Common myeloid progenitor, CD34-positive (primary cell): ENCODE results near the gene AHDC1.

Experiments
- CTCF ChIA-PET: fragments of 350-600 bp; sonication (Branson Sonifier 250); formaldehyde crosslinking; loops from one replicate; lab custom pipeline; 2021; ENCODE audit warnings: antibody characterized with exemption; lab: Charles Lee
- POLR2A ChIA-PET: fragments of 350-600 bp; sonication (Branson Sonifier 250); formaldehyde crosslinking; loops from one replicate; lab custom pipeline; 2021; ENCODE audit warnings: antibody characterized with exemption; lab: Charles Lee
- DNase-seq, 3 donors: peaks; one replicate each; pipeline versions ENCODE4 v3.0.0 to v3.0.0-alpha.2; 2013
- H3K27ac ChIP-seq, 2 experiments: 1 replicate in 1 of 2; 2 replicates in 1 of 2; pipeline ENCODE4 v1.7.0; 2013; ENCODE audit warnings: inconsistent platforms in 2 of 2, low read length in 2 of 2, mild to moderate bottlenecking in 2 of 2, low read depth in 1 of 2, moderate library complexity in 1 of 2; ENCODE audit not compliant: severe bottlenecking in 2 of 2, insufficient read depth in 1 of 2, poor library complexity in 1 of 2
- H3K27me3 ChIP-seq, 5 experiments: replicated peaks in 2 of 5; 1 replicate in 3 of 5; 2 replicates in 2 of 5; pipeline versions ENCODE4 v1.6.1 to v1.7.0; 2013; ENCODE audit warnings: low read length in 4 of 5, mild to moderate bottlenecking in 2 of 5, moderate library complexity in 2 of 5, inconsistent platforms in 1 of 5; ENCODE audit not compliant: insufficient read depth in 5 of 5, control insufficient read depth in 4 of 5
- H3K36me3 ChIP-seq, 4 experiments: 1 replicate in 2 of 4; 2 replicates in 2 of 4; pipeline versions ENCODE4 v1.6.1 to v1.7.0; 2013; ENCODE audit warnings: low read length in 3 of 4, control low read depth in 1 of 4, mild to moderate bottlenecking in 1 of 4; ENCODE audit not compliant: control insufficient read depth in 4 of 4, insufficient read depth in 4 of 4
- H3K4me1 ChIP-seq, 4 experiments: 1 replicate in 3 of 4; 2 replicates in 1 of 4; pipeline versions ENCODE4 v1.6.1 to v1.7.1; 2013; ENCODE audit warnings: low read length in 3 of 4, mild to moderate bottlenecking in 3 of 4, control low read depth in 1 of 4, inconsistent platforms in 1 of 4, moderate library complexity in 1 of 4; ENCODE audit not compliant: control insufficient read depth in 4 of 4, insufficient read depth in 4 of 4; ENCODE audit errors: control extremely low read depth in 1 of 4
- H3K4me3 ChIP-seq, 7 experiments: 1 replicate in 4 of 7; 2 replicates in 3 of 7; pipeline versions ENCODE4 v1.5.1 to v1.7.0; 2013; ENCODE audit warnings: mild to moderate bottlenecking in 7 of 7, low read length in 6 of 7, moderate library complexity in 6 of 7, inconsistent platforms in 2 of 7, low read depth in 2 of 7, control low read depth in 1 of 7; ENCODE audit not compliant: insufficient read depth in 4 of 7, control insufficient read depth in 1 of 7; ENCODE audit errors: extremely low read depth in 1 of 7
- H3K9me3 ChIP-seq, 5 experiments: 1 replicate in 4 of 5; 2 replicates in 1 of 5; pipeline versions ENCODE4 v1.6.1 to v1.7.1; 2013; ENCODE audit warnings: low read length in 4 of 5, mild to moderate bottlenecking in 2 of 5, inconsistent platforms in 1 of 5, low read depth in 1 of 5, moderate library complexity in 1 of 5; ENCODE audit not compliant: control insufficient read depth in 4 of 5, insufficient read depth in 2 of 5; ENCODE audit errors: control extremely low read depth in 1 of 5
- WGBS: methylation state at CpG from one replicate; pipeline ENCODE4 v1.1.5; 2013; ENCODE audit not compliant: insufficient coverage; 5-methylcytosine and 5-hydroxymethylcytosine counted together

Gene AHDC1

DNA sequence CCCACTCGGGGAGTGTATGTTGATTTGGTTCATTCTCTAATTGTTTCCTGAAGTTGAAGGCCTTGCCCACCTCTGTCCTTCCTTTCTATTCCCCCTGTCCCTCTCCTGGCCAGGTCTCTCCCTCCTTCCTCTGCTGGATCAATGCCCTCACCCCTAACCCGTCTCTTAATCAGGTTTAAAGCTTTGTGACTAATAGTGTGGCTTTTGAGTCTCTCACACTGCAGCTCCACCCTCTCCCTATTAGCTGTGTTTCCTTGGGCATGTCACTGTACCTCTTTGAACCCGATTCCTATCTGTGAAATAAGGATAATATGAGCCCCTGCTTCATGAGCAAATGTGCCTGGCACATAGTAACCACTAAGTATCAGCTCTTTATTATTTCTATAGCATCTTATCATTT is 20.5 kb downstream of the AHDC1 start:
- no peak overlapping the region for H3K27ac ChIP-seq
- H3K9me3 ChIP-seq = no peaks in the 10 kb centered on the region
- 90% methylated on average over 2 of the region's 3 CpGs for WGBS
- ChIA-PET POLR2A (no interaction called here), CTCF (interaction anchor here (1.2 to 8.4 kb wide), 8 partner anchors 9 to 27 kb away, joined by 3 to 66 read pairs (median 7); no protein-coding TSS in a partner anchor)
- DNase-seq = no peak
- peaks cover 0 to 24% (median 3%) of the 10 kb centered on the region in 4 experiments for H3K36me3 ChIP-seq
- H3K4me1 ChIP-seq = peaks cover 0 to 24% (median 16%) of the 10 kb centered on the region in 4 experiments
- H3K27me3 ChIP-seq = no peaks in the 10 kb centered on the region
- H3K4me3 ChIP-seq = no peak overlapping the region

DNA sequence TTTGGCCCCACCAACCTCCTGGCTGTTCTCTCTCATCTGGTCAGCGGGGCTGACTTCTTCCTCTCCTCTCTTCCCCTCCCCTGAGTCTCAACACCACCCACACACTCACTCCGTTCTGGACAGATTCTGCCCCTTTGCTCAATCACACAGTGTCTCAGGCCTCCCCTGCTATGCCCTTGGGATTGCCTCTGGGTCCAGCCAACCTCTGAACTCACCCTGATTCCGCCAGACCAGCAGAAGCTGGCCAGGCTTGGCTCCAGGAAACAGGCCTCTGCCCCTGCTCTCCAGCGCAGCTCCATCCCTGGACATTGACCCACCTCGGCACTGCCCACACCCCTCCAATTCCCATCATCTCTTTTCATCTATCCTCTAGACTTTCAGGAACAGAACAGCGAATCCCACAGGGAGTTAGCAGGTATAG is 22.1 kb downstream of the AHDC1 start:
- Histone ChIP-seq H3K27ac (no peak overlapping the region), H3K27me3 (no peaks in the 10 kb centered on the region), H3K9me3 (no peaks in the 10 kb centered on the region), H3K4me3 (no peak overlapping the region), H3K36me3 (peaks cover 0 to 11% (median 1%) of the 10 kb centered on the region in 4 experiments), H3K4me1 (peaks cover 4 to 40% (median 30%) of the 10 kb centered on the region in 4 experiments)
- POLR2A ChIA-PET = no interaction called here
- WGBS = 100% methylated on average over 6 of the region's 6 CpGs
- CTCF ChIA-PET = interaction anchor here (1.9 to 8.4 kb wide), 5 partner anchors 7 to 26 kb away, joined by 6 to 66 read pairs (median 10); no protein-coding TSS in a partner anchor
- no peak for DNase-seq

DNA sequence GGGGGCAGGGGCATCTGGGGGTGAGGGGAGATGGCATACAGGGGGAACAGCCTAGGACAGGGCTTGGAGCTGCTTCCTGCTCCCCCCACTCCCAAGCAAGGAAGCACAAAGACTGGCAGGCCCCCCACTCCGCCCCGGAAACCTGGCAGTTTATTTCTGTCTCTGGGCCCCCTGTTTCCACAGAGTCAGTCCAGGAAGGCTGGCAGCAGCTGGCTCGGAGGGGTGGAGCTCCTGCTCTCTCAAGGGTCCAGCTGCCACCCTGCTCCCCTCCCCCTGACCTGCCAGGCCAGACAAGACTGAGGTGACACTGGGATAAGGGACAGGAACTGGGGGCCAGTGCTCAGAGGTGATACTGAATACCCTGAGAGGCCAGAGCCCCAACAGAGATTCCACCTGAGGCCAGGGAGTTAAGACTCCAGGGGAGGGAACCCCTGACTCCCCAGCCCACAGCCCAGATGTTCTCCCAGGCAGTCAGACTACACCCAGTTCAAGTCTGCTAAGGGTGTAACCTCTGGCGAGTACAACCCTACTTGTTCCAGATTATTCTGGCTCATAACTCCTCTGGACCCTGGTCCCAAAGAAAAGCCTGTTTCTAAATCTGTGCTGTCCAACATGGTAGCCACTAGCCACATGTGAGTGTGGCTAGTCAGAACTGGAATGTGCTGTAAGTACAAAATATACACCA is 26.3 kb downstream of the AHDC1 start:
- CTCF ChIA-PET = interaction anchor here (1.0 to 15.1 kb wide), 9 partner anchors 6 to 245 kb away, joined by 3 to 142 read pairs (median 9); no protein-coding TSS in a partner anchor
- H3K27me3 ChIP-seq = no peaks in the 10 kb centered on the region
- WGBS = 6% methylated on average over 2 of the region's 4 CpGs
- peak overlapping the region in 4 of 7 experiments; percentile 19 to 39 (median 22) for H3K4me3 ChIP-seq
- H3K27ac ChIP-seq = peak overlapping the region in 1 of 2 experiments; percentile 29
- H3K36me3 ChIP-seq = peaks cover 0 to 7% (median 1%) of the 10 kb centered on the region in 4 experiments
- H3K4me1 ChIP-seq = peaks cover 7 to 68% (median 48%) of the 10 kb centered on the region in 4 experiments
- POLR2A ChIA-PET = interaction anchor here (0.6 kb wide), 2 partner anchors 19 to 259 kb away, joined by 3 to 5 read pairs; no protein-coding TSS in a partner anchor
- H3K9me3 ChIP-seq = no peaks in the 10 kb centered on the region
- peak in 1 of 3 donors; percentile 38 for DNase-seq

DNA sequence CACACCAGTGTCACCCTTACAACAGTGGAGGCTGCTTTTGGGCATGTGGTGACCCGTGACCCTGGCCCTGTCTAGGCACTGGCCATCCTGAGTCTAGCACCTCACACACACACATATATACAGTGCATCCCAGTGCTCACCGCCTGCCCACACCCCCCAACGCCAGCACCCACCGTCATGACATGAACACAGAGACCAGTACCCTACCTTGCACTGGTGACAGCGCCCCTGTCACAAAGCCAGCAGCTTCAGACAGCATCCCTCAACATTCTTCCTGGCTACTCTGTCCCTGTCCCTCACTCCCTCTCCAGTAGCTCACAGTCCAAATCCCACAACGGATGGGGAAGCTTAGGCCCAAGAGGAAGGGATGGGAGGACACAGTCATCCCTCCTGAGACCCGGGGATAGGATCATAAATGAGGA is 27.1 kb downstream of the AHDC1 start:
- no peak for DNase-seq
- H3K36me3 ChIP-seq = peaks cover 0 to 5% (median 0%) of the 10 kb centered on the region in 4 experiments
- H3K4me3 ChIP-seq = peak overlapping the region in 2 of 7 experiments; percentile 23 to 74
- H3K27ac ChIP-seq = no peak overlapping the region
- H3K9me3 ChIP-seq = no peaks in the 10 kb centered on the region
- peaks cover 7 to 74% (median 56%) of the 10 kb centered on the region in 4 experiments for H3K4me1 ChIP-seq
- WGBS = 76% methylated on average over 6 of the region's 7 CpGs
- H3K27me3 ChIP-seq = no peaks in the 10 kb centered on the region
- CTCF ChIA-PET = interaction anchor here (1.4 to 15.1 kb wide), 8 partner anchors 7 to 29 kb away, joined by 3 to 142 read pairs (median 13); no protein-coding TSS in a partner anchor
- POLR2A ChIA-PET = no interaction called here

DNA sequence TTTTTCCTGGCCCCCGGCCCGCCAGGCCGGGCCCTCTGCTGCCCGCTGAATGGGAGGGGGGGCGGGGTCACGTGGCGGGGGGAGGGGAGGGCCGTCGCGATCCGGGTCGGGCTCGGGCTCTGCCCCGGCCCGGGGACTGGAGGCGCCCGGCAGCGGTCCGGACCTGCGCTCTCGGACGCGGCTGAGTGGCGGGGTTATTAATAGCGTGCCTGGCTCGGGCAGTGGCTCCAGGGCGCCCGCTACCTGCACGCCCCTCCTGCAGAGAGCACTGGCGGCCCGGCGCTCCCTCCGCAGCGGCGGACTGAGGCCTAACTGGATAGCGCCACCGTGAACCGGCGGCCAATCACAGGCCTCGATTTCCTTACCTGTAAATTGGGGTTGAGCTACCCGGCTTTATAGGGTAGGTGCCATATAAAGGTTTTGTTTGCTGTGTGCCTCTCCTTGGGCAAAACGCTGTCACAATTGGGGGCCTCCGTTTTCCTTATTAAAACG is 28.1 kb downstream of the AHDC1 start:
- peak in 1 of 3 donors; percentile 34 for DNase-seq
- Histone ChIP-seq H3K4me3 (peak overlapping the region in 6 of 7 experiments; percentile 5 to 74 (median 35)), H3K9me3 (no peaks in the 10 kb centered on the region), H3K4me1 (peaks cover 7 to 81% (median 66%) of the 10 kb centered on the region in 4 experiments), H3K27me3 (no peaks in the 10 kb centered on the region), H3K36me3 (peaks cover 0 to 5% (median 0%) of the 10 kb centered on the region in 4 experiments), H3K27ac (no peak overlapping the region)
- 5% methylated on average over 41 of the region's 44 CpGs for WGBS
- ChIA-PET CTCF (interaction anchor here (0.9 to 15.1 kb wide), 12 partner anchors 8 to 160 kb away, joined by 3 to 142 read pairs (median 7); no protein-coding TSS in a partner anchor), POLR2A (no interaction called here)

DNA sequence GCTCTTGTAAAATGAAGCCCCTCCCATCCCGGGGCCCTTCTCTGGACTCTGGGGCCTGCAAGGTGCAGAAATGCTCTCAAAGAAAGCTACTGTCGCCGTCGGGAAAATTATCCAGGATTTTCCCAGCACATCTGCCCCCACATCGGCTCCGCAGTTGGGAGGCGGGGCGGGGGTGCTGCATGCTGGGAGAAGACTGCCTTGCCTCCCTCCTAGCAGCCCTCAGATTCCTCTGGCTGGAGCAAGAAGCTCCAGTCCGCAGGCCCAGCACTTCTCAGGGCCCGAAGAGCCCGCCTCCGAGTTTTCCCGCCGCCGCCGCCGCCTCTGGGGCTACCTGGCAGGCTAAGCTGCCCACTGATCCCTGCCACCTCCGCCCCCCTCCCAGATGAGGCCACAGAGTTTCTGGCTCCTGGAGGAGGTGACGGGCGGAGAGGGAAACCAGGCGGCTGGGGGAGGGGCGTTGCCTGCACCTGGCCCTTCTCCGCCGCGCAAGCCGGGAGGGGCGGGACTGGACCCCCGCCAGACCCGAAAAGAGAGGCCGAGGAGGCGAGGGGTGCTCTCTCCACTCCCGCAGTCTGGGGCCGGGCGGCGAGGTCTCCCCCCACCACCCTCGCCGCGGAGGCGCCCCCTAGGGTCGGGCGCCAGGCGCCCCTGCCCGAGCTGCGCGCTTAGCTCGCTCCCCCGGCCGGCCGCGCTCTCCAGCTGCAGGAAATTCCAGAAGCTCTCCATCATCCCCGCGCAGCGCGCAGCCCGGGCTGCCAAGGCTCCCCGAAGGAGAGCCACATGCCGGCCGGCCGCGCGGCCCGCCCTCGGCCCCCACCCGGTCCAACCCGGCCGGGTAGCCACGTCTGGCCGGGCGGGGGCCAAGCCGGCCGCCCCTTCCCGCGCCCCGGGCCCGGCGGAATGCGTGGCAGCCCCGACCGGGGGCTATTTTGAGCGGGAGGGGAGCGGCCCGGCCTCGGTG is 28.8 kb downstream of the AHDC1 start:
- 14% methylated on average over 68 of the region's 83 CpGs for WGBS
- Histone ChIP-seq H3K9me3 (no peaks in the 10 kb centered on the region), H3K4me1 (peaks cover 7 to 89% (median 68%) of the 10 kb centered on the region in 4 experiments), H3K4me3 (peak overlapping the region in 5 of 7 experiments; percentile 23 to 74 (median 52)), H3K36me3 (peaks cover 0 to 5% (median 0%) of the 10 kb centered on the region in 4 experiments), H3K27me3 (no peaks in the 10 kb centered on the region), H3K27ac (no peak overlapping the region)
- CTCF ChIA-PET = interaction anchor here (0.6 to 15.1 kb wide), 13 partner anchors 7 to 159 kb away, joined by 3 to 142 read pairs (median 3); no protein-coding TSS in a partner anchor
- DNase-seq = peak; percentile 39 to 62 (median 54)
- POLR2A ChIA-PET = no interaction called here
